Right lobe of liver (tissue), 4 donors: Measurements from ENCODE around the gene SYNE1.

Source experiments
- POLR2A ChIP-seq: fragments of 450-650 bp; IDR thresholded peaks from one replicate; pipeline ENCODE4 v1.6.1; 2017; ENCODE audit warnings: antibody characterized with exemption, mild to moderate bottlenecking
- TF ChIP-seq, protein P1 (sequence below), 4 donors: fragments of 200-600 bp in 3 of 4; fragments of 450-650 bp in 1 of 4; IDR thresholded peaks; one replicate each; pipeline versions ENCODE4 v1.5.1 to v1.8.0; 2016 to 2022; ENCODE audit warnings: antibody characterized with exemption in 4 of 4, mild to moderate bottlenecking in 2 of 4
- donor health status: DM: no; HTN: no; CAD: no.
- donor health status: DM: no; HTN: no; CAD: no.
- donor health status: DM: no; HTN: yes; CAD: no.

DNA sequence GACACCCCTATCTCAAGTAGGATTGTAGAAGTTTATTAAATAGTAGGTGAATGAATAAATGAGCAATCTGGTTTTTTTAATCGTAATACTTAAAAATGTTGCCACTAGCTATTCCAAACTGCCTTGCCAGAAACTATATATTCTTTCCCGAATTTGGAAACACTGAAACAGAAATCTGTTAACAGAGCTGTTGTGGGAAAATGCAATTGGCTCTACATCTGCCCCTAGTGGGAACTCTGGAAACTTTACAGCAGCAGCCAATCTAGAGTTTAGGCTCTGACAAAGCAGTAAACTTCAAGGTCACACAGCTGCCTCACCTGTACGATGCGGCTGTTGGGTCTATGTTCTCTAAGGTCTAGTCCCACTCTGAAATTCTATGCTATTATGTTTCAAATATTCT is 41.7 kb downstream of the SYNE1 start:
- TF ChIP-seq, protein P1, sequence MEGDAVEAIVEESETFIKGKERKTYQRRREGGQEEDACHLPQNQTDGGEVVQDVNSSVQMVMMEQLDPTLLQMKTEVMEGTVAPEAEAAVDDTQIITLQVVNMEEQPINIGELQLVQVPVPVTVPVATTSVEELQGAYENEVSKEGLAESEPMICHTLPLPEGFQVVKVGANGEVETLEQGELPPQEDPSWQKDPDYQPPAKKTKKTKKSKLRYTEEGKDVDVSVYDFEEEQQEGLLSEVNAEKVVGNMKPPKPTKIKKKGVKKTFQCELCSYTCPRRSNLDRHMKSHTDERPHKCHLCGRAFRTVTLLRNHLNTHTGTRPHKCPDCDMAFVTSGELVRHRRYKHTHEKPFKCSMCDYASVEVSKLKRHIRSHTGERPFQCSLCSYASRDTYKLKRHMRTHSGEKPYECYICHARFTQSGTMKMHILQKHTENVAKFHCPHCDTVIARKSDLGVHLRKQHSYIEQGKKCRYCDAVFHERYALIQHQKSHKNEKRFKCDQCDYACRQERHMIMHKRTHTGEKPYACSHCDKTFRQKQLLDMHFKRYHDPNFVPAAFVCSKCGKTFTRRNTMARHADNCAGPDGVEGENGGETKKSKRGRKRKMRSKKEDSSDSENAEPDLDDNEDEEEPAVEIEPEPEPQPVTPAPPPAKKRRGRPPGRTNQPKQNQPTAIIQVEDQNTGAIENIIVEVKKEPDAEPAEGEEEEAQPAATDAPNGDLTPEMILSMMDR (IDR thresholded peaks at IDR 0.05), result peak; percentile 11 to 29 (median 24)
- no peak for TF ChIP-seq POLR2A
